GM06990 (cell line): ENCODE data around the gene RAB12.

Source experiments
- DNase-seq: peaks from one replicate; pipeline ENCODE4 v3.0.0-alpha.2; 2011; ENCODE audit not compliant: insufficient read length; ENCODE audit errors: extremely low read depth
- H3K27me3 ChIP-seq: replicated peaks from 2 replicates; pipeline ENCODE4 v1.6.0; 2011; ENCODE audit warnings: low read length; ENCODE audit not compliant: control insufficient read depth, insufficient read depth
- H3K36me3 ChIP-seq: 2 replicates; pipeline ENCODE4 v1.5.1; 2011; ENCODE audit warnings: low read length; ENCODE audit not compliant: control insufficient read depth, insufficient read depth
- H3K4me3 ChIP-seq: replicated peaks from 2 replicates; pipeline ENCODE4 v1.5.1; 2011; ENCODE audit warnings: low read depth, mild to moderate bottlenecking, control low read depth, low read length
- CTCF ChIP-seq: IDR thresholded peaks from 2 replicates; pipeline ENCODE4 v1.5.1; 2011; ENCODE audit warnings: low read length, control low read depth, mild to moderate bottlenecking, inconsistent platforms; ENCODE audit not compliant: insufficient read depth, poor library complexity, severe bottlenecking

Gene RAB12

GRCh38 chr18:8609659-8610458 is 622 bp downstream of the RAB12 start:
- Histone ChIP-seq H3K27me3 (no peaks in the 10 kb centered on the region), H3K36me3 (no peaks in the 10 kb centered on the region; the same call in 1 of the 2 replicates), H3K4me3 (peak overlapping the region; percentile 95)
- peak; percentile 44 for DNase-seq
- TF ChIP-seq CTCF, result no peak

DNA sequence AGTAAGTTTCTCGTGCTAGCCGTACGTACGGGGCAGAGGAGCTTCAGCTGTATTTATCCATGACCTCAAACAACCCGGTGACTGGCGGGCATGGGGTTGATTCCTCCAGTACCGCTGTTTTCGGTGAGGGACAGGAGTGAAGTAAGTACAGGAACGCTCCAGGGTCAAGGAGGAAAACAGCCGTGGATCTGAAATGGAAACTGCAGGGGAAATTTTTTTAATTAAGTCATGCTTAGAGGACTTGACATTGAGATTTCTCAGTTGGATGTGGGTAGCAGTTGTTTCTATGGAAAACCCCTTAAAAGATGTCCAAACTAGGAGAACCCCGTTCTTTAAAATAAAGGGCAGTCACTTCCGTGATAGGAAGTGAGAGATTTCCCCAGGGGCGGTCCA is 1.2 kb downstream of the RAB12 start:
- Histone ChIP-seq H3K36me3 (no peaks in the 10 kb centered on the region; the same call in 1 of the 2 replicates), H3K27me3 (no peaks in the 10 kb centered on the region), H3K4me3 (peak overlapping the region; percentile 95)
- no peak for DNase-seq
- no peak for TF ChIP-seq CTCF

DNA sequence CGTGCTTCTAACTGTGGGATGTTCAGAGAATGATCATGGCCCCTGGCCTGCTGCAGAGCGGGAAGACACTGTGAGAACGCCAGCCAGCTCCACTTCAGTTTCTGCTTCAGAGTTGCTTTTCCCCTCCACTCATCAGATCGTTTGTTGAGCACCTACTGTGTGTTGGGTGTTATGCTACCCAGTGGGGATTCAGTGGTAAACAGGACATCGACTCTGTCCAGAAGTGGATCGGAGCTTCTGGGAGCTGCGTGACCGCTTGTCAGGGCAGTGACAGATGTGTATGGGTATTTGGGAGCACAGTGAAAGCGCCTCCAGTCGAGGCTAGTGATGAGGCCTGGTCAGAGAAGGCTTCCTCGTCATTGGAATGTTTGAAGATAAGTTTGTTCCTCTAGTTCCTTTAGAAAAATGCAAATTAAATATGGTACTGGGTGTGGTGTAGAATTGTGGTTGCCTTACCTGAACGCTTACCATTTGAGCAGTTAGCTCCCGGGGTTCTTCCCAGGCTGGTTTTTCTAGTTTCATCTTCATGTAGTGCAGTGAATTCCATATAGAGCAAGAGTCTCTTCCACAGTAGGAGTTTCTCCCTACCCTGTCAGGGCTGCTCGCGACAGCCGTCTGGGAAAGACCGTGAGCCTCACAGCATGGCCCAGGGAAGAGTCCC is 2.8 kb downstream of the RAB12 start:
- Histone ChIP-seq H3K4me3 (no peak overlapping the region), H3K27me3 (no peaks in the 10 kb centered on the region), H3K36me3 (no peaks in the 10 kb centered on the region; the same call in none of the 2 replicates)
- TF ChIP-seq CTCF, result no peak
- no peak for DNase-seq

DNA sequence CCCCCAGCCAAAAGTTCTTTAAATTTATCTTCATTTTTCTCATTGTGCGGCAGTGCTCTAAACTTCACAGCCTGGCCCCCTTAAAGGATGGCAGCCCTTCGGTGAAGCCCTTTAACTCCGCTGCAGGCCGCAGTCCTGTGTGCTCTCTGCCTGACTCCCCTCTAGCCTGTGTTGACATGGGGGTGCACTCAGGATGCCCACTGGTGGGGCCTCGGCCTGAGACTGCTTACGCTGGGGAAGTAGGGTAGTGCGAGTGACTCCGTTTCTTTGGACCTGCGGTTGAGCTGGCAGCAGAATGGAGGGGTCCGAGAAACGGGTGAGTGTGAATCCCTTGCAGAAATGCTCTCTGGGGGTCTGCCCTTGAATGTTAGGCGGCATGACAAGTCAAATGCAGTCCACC is 5.6 kb downstream of the RAB12 start:
- TF ChIP-seq CTCF, result no peak
- no peaks in the 10 kb centered on the region for H3K27me3 ChIP-seq
- H3K36me3 ChIP-seq, result no peaks in the 10 kb centered on the region; the same call in none of the 2 replicates
- DNase-seq, result no peak
- H3K4me3 ChIP-seq, result no peak overlapping the region

GRCh38 chr18:8615397-8616027 is 6.3 kb downstream of the RAB12 start:
- DNase-seq, result no peak
- H3K36me3 ChIP-seq, result no peaks in the 10 kb centered on the region; the same call in none of the 2 replicates

More at GRCh38 chr18:8615397-8616027, 6.3 kb downstream of the RAB12 start:
- no peak overlapping the region for H3K4me3 ChIP-seq
- H3K27me3 ChIP-seq, result no peaks in the 10 kb centered on the region
- TF ChIP-seq CTCF, result no peak
